ENCODE results near the gene DDX41. TPM values are rescaled to one million over a fixed set of nuclear protein-coding genes. Genes with fewer than 3 reads are reported as not detected.

The DDX41 gene
- total RNA-seq, 2 experiments from 2014 or later = 169 to 224 TPM

- intact Hi-C loops (cut with micrococcal nuclease; ENCODE audit: unreplicated experiment) = loop anchor here (2.0 kb wide), 2 partner anchors 41 to 105 kb away; no protein-coding TSS in a partner anchor
- no peak for TF ChIP-seq EZH2phosphoT487 (IDR thresholded peaks at IDR 0.05; ENCODE audit: borderline replicate concordance, low read depth, low read length)
- no peak for TF ChIP-seq CTCF (conservative IDR thresholded peaks at IDR 0.05; ENCODE audit: low read length)
- Histone ChIP-seq H3K36me3 (ENCODE audit: insufficient read depth, low read length) (no peaks in the 10 kb centered on the region), H3K9me3 (ENCODE audit: low read length) (no peaks in the 10 kb centered on the region), H3K4me2 (ENCODE audit: low read length) (peak overlapping the region; percentile 96), H3K4me1 (ENCODE audit: insufficient read depth, low read length, poor library complexity, severe bottlenecking) (peaks cover 40% of the 10 kb centered on the region), H3K27ac (ENCODE audit: low read depth, low read length, poor library complexity, severe bottlenecking) (peak overlapping the region; percentile 9), H3K79me2 (ENCODE audit: insufficient read depth, low read depth, low read length) (no peaks in the 10 kb centered on the region), H3K9me2 (ENCODE audit: insufficient read depth, low read length) (no peaks in the 10 kb centered on the region), H4K20me1 (ENCODE audit: insufficient read depth, low read length) (peaks cover 6% of the 10 kb centered on the region; the same call in 1 of the 2 replicates), H2AFZ (ENCODE audit: low read length) (no peak overlapping the region), H3K4me3 (ENCODE audit: low read depth, low read length, poor library complexity, severe bottlenecking) (peak overlapping the region; percentile 81)
- CTCF ChIA-PET (ENCODE audit: unreplicated experiment) = interaction anchor here (0.5 to 1.1 kb wide), 5 partner anchors 13 to 105 kb away, joined by 3 to 5 read pairs (median 3); partner anchors contain the start of gene DOK3
- peak; percentile 16 for DNase-seq (ENCODE audit: low spot score)
- POLR2A ChIA-PET = interaction anchor here (0.6 to 2.8 kb wide), 3 partner anchors 14 to 498 kb away, joined by 3 to 24 read pairs (median 4); partner anchors contain the start of genes DDX41 and DOK3
- BruUV-seq (replicated peaks) = no TSS peak
Measured at GRCh38 chr5:177495243-177496060, 21.3 kb downstream of the DDX41 start.

- Histone ChIP-seq H4K20me1 (ENCODE audit: insufficient read depth, low read length) (peaks cover 6% of the 10 kb centered on the region; the same call in 1 of the 2 replicates), H3K4me1 (ENCODE audit: insufficient read depth, low read length, poor library complexity, severe bottlenecking) (peaks cover 47% of the 10 kb centered on the region), H3K9me3 (ENCODE audit: low read length) (no peaks in the 10 kb centered on the region), H2AFZ (ENCODE audit: low read length) (no peak overlapping the region), H3K4me3 (ENCODE audit: low read depth, low read length, poor library complexity, severe bottlenecking) (no peak overlapping the region), H3K4me2 (ENCODE audit: low read length) (peak overlapping the region; percentile 96), H3K27ac (ENCODE audit: low read depth, low read length, poor library complexity, severe bottlenecking) (peak overlapping the region; percentile 51), H3K9me2 (ENCODE audit: insufficient read depth, low read length) (no peaks in the 10 kb centered on the region), H3K79me2 (ENCODE audit: insufficient read depth, low read depth, low read length) (no peaks in the 10 kb centered on the region), H3K36me3 (ENCODE audit: insufficient read depth, low read length) (no peaks in the 10 kb centered on the region)
- TF ChIP-seq CTCF (conservative IDR thresholded peaks at IDR 0.05; ENCODE audit: low read length) (peak; percentile 56), EZH2phosphoT487 (IDR thresholded peaks at IDR 0.05; ENCODE audit: borderline replicate concordance, low read depth, low read length) (no peak)
- intact Hi-C loops (cut with micrococcal nuclease; ENCODE audit: unreplicated experiment) = no loop called here
- peak; percentile 57 for DNase-seq (ENCODE audit: low spot score)
- POLR2A ChIA-PET = interaction anchor here (0.6 to 0.7 kb wide), 3 partner anchors 12 to 138 kb away, joined by 3 read pairs; partner anchors contain the start of gene DDX41
- CTCF ChIA-PET (ENCODE audit: unreplicated experiment) = interaction anchor here (0.6 to 1.1 kb wide), 3 partner anchors 15 to 37 kb away, joined by 3 to 5 read pairs (median 3); partner anchors contain the start of gene DOK3
- no TSS peak for BruUV-seq (replicated peaks)
Measured at GRCh38 chr5:177494346-177495195, 22.2 kb downstream of the DDX41 start.
